Measurements from ENCODE around the gene ANKUB1.

ANKUB1 gene

DNA sequence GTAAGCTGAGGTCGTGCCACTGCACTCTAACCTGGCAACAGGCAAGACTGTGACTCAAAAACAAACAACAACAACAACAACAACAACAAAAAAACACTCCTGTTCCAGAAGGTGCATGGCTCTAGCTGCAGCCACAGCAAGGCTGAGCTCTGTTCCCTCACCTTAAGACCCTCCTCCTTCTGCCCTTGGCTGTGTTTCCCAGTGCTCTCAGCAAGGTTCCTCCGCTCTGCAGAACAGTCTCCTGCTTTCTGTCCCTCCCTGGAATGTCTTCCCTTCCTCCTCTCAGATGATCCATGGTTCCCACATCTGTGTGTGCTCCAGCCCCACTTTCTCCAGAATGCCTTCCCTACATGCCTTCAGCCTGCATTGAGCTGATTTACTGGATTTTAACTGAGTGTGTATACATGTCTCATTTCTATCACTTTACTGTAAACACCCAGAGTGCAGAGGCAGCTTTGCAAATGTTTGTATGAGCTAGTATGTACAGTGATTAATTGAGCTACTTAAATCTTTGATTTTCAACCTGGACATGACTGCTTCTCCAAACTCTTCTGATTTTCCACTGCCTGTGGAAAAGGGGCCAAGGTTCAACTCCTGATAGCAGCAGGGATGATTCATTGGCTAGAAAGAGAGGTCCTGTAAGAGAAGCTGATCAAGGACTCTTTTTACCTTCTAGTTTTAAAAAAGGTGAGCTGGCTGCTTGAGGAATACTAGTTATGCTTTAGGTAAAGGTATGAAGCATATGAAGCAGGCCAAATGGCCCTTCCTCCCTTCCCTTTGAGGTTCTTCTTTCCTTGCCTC is 14.7 kb downstream of the ANKUB1 start:
- TF ChIP-seq, protein P1, sequence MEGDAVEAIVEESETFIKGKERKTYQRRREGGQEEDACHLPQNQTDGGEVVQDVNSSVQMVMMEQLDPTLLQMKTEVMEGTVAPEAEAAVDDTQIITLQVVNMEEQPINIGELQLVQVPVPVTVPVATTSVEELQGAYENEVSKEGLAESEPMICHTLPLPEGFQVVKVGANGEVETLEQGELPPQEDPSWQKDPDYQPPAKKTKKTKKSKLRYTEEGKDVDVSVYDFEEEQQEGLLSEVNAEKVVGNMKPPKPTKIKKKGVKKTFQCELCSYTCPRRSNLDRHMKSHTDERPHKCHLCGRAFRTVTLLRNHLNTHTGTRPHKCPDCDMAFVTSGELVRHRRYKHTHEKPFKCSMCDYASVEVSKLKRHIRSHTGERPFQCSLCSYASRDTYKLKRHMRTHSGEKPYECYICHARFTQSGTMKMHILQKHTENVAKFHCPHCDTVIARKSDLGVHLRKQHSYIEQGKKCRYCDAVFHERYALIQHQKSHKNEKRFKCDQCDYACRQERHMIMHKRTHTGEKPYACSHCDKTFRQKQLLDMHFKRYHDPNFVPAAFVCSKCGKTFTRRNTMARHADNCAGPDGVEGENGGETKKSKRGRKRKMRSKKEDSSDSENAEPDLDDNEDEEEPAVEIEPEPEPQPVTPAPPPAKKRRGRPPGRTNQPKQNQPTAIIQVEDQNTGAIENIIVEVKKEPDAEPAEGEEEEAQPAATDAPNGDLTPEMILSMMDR (IDR thresholded peaks at IDR 0.05; ENCODE audit: low read depth, low read length), result no peak
- no peak overlapping the region for H3K4me3 ChIP-seq (ENCODE audit: low read depth, low read length)
- no peak overlapping the region for H3K27ac ChIP-seq
- H3K27me3 ChIP-seq (ENCODE audit: insufficient read depth, low read depth, severe bottlenecking), result no peaks in the 10 kb centered on the region
- H3K9me3 ChIP-seq (ENCODE audit: severe bottlenecking), result no peaks in the 10 kb centered on the region
- no peaks in the 10 kb centered on the region for H3K36me3 ChIP-seq
- no peak for DNase-seq

DNA sequence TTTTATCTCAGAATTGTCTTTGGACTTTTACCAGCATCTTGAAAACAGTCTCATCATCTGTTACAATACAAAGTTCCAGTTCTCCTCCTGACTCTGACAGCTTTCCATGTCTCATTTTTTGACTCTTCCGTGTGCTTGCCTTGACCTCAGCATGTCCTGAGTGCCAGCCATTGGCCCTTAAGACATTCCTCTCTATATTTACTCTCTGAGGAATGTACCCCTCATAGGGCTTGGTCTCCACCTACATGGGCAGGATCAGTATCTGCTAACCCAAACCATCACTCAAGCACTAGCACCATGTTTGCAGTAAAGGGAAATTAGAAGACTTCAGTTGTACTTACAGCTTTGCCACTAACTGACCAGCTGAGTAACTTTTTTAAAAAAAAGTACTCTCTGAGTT is 16.2 kb downstream of the ANKUB1 start:
- TF ChIP-seq, protein P1 (IDR thresholded peaks at IDR 0.05; ENCODE audit: low read depth, low read length), result no peak
- no peaks in the 10 kb centered on the region for H3K9me3 ChIP-seq (ENCODE audit: severe bottlenecking)
- no peak overlapping the region for H3K4me3 ChIP-seq (ENCODE audit: low read depth, low read length)

GRCh38 chr3:149772861-149773260 is 19.5 kb downstream of the ANKUB1 start:
- Histone ChIP-seq H3K27me3 (ENCODE audit: insufficient read depth, low read depth, severe bottlenecking) (no peaks in the 10 kb centered on the region), H3K36me3 (no peaks in the 10 kb centered on the region), H3K9me3 (ENCODE audit: severe bottlenecking) (no peaks in the 10 kb centered on the region), H3K4me3 (ENCODE audit: low read depth, low read length) (no peak overlapping the region), H3K27ac (no peak overlapping the region)
- DNase-seq, result no peak
- TF ChIP-seq, protein P1 (IDR thresholded peaks at IDR 0.05; ENCODE audit: low read depth, low read length), result no peak

More for the DNA sequence above, 16.2 kb downstream of the ANKUB1 start:
- Histone ChIP-seq H3K27me3 (ENCODE audit: insufficient read depth, low read depth, severe bottlenecking) (no peaks in the 10 kb centered on the region), H3K36me3 (no peaks in the 10 kb centered on the region), H3K27ac (no peak overlapping the region)
- no peak for DNase-seq

DNA sequence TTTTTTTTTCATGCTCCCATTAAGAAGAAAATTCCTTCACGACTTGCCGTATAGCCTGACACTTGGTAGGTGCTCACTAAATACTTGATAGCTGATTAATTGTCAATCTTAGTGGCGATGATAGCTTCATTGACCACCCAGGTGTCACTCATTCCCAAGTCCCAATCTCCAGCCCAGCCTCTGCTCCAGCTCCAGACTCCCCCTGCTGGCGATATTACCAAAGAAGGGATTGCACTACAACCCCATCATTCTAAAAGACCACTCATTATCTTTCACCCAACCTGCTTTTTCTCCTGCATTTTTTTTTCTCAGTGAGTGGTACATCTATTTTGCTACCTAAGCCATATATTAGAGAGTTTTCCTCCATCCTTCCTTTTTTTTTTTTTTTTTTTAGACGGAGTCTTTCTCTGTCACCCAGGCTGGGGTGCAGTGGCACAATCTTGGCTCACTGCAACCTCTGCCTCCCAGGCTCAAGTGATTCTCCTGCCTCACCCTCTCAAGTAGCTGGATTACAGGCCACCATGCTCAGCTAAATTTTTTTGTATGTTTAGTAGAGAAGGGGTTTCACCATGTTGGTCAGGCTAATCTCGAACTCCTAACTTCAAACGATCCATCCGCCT is 20.6 kb downstream of the ANKUB1 start:
- TF ChIP-seq, protein P1 (IDR thresholded peaks at IDR 0.05; ENCODE audit: low read depth, low read length), result peak; percentile 79
- no peaks in the 10 kb centered on the region for H3K9me3 ChIP-seq (ENCODE audit: severe bottlenecking)
- no peak overlapping the region for H3K4me3 ChIP-seq (ENCODE audit: low read depth, low read length)
- peak; percentile 64 for DNase-seq
- H3K27me3 ChIP-seq (ENCODE audit: insufficient read depth, low read depth, severe bottlenecking), result no peaks in the 10 kb centered on the region
- H3K36me3 ChIP-seq, result no peaks in the 10 kb centered on the region
- no peak overlapping the region for H3K27ac ChIP-seq

DNA sequence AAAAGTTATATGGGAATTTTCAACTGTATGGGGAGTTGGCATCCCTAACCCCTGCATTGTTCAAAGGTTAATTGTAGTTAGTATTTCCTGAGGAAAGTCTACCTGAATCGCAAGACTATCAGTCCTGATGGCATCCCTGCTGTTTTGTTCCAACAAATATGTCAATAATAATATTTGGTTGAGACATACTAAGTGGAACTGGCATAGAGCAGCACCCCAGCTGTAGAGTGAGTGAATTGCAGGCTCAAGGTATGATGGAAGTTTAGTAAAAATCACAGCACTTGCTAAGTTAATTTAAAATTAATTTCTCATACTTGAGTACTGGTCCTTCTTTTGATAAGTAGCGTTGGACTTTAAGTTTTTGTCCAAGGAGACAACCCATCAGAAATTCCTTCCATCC is 22.1 kb downstream of the ANKUB1 start:
- DNase-seq, result no peak
- TF ChIP-seq, protein P1 (IDR thresholded peaks at IDR 0.05; ENCODE audit: low read depth, low read length), result no peak

More for the DNA sequence above, 22.1 kb downstream of the ANKUB1 start:
- H3K27ac ChIP-seq, result no peak overlapping the region
- H3K36me3 ChIP-seq, result no peaks in the 10 kb centered on the region
- H3K9me3 ChIP-seq (ENCODE audit: severe bottlenecking), result no peaks in the 10 kb centered on the region
- H3K4me3 ChIP-seq (ENCODE audit: low read depth, low read length), result no peak overlapping the region
- no peaks in the 10 kb centered on the region for H3K27me3 ChIP-seq (ENCODE audit: insufficient read depth, low read depth, severe bottlenecking)

Data from WERI-Rb-1 (cell line).